Measurements from ENCODE around the gene IGFBP4.

The IGFBP4 gene

DNA sequence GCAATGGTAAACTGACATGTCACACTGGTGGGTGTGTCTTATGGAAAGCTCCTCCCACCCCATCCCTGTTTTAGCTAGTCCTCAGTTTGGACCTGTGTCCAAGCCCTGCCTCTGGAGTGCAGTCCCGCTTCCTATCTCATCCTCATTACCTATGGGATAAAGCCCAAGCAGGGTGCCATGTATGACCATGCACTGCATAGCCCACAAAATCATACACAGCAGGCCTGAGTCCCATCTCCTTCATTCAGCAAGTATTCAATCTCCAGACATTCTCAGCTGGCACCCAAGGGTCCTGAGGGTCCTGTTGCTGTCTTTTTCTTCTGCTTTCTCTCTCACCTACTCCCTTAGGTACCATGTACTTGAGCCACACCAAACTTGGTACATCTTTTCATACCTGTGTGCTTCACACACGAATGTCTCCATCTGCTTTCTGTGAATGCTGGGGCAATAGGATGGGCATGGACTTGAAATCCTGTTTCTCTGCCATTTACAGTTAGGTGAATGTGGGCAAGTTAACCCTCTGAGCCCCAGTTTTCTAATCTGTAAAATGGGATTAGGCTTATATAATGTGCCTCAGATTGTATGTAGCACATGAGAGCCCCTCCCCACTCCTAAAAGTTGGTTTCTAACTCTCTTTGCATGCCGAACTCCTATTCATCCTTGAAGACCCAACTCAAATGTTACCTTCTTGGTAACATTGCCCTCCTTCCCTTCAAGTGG lies 29.6 kb downstream of the IGFBP4 start:
- no peak for DNase-seq

DNA sequence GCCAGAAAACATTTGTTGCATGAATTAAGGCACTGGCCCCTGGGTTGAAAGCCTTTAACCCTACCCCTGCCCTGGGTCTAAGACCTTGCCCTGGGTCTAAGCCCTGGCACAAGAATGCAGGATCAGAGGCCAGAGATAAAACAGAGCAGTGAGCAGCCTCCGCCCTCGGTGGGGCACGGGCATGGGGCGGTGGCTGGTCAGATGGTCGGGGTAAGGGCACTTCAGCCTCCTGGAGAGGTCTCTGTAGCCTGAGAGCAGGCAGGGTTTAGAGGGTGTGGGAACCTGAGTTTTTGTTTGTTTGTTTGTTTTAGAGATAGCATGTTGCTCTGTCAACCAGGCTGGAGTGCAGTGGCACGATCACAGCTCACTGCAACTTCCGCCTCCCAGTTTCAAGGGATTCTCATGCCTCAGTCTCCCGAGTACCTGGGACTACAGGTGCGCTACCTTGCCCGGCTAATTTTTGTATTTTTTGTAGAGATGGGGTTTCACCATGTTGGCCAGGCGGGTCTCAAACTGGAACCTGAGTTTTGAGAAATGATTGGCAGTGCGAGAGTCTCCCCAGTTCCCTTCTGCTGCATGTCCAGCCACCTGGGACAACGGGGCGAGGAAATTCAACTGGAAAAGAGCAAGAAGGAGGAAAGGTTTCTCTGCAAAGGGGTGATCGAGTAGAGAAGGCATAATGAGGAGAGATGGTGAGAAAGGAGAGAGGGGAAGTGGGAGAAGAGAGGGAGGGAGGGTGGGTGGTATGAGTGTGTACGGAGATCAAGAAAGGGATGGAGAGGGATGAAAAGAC lies 30.5 kb downstream of the IGFBP4 start:
- DNase-seq, result no peak

DNA sequence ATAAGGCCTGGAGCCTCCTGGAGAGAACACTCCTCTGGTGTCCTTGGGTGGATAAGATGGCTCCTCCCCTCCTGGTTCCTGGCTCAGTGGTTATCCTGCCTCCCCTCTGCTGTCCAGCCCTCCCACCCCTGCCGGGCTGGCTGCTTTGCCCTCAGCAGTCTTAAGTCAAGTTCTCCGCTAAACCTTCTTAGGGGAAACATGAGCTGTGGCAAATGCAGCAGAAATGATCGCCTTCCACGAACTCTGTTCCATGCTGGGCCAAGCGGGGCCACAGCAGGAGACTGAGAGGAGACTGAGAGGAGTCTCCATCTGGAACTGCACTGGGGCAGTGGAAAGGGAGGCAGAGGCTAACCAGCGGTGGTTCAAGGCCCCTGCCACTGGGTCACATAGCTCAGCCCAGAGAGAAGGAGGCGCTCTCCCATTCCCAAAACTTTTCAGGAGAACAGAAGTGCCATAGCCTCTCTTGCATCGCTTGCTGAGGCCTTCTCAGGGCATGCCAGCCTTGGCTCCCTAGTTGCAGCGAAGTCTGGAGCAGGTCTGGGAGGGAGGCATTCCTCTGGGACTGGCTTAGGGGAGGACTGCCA lies 31.3 kb downstream of the IGFBP4 start:
- DNase-seq, result no peak

DNA sequence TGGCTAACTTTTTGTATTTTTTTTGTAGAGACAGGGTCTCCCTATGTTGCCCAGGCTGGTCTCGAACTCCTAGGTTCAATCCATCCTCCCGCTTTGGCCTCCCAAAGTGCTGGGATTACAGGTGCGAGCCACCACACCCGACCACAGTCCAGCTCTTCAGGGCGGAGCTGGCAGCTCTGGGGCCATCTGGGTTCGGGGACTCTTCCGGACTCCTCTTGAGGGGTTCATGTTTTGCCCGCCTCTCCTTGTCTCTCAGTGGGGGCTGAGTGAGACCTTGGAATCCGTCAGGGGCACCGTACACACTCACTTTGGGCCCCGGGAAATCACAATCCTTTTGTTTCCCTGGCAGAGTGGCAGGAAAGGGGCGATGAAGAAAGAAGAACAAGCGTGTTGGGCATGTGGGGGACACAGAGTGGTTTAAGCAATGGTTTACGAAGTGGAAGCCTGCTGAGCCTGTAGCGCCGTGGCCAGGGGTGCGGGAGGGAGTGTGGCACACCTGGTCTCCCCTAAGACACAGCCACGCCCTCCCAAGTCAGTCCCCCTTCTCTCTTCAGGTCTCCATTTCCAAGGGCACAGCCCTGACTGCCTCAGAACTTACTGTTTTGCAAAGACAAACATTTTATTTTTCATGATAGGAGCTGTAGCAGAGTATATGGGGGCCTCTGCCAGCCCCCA lies 32.1 kb downstream of the IGFBP4 start:
- DNase-seq, result no peak

DNA sequence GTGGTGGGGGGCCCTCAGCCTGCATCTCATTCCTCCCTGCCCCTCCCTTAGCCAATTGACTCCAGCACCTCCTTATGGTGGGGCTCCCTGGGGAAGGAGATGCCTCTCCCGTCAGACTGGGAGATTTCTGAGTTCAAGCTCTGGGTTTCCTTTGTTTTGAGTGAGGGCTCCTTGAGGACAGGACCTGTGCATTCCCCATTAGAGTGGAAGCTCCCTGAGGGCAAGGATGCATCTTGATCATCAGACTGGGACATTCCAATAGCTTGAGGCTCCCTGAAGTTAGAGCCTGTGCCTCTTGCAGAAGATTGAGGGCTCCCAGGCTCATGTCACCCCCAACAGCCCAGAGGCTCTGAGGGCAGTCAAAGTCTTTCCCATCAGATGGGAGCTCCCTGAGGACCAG lies 34.5 kb downstream of the IGFBP4 start:
- DNase-seq, result no peak

DNA sequence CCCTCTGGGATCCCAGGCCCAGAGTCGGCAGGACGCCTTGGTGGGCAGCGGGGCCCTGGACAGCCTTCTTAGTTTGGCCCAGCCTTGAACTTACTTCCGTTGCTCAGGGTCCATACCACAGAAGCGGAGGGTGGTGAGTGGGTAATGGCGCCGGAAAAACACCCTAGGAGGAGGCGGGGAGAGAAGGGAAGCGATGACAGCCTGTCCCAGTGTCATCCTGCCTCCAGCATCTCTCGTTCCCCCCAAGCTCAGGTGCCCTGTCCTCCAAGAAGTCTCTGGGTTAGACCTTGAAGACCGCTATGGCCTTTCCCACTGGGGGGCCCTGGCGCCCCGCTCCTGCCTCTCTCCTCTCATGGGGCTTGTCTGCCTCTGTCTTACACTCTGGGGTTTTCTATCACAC lies 35.2 kb downstream of the IGFBP4 start:
- no peak for DNase-seq

DNA sequence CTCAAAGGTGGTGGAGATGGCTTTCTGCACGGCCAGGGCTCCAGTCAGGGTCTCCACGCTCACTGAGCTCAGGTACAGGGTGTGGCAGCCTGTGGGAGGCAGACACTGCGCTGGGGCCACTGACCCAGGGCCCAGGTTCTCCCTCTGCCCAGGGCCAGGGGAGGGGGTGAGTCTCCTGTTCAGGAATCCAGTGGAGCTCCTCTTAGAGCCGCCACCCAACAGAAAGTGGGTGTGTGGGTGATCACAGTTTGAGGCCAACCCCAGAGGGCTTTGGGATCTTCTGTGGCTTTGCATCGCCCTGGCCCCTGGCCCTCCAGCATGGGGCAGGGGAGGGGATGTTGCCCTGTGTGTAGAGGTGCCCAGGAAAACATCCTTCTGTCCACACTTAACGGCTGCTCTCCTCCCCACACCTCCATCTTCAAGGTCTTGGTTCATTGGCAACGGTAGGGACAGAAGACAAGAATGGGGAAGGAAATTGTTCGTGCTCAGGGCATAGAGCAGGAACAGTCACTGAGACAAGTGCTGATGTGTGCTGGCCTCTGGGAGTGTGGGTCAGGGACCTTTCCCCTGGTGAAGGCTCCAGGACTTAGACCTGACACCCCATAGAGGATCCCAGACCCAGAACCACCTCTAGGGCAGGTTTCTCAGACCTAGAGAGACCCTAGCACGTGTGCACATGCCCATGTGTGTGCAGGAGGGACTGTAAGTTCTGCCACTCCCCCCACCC lies 36.7 kb downstream of the IGFBP4 start:
- no peak for DNase-seq

DNA sequence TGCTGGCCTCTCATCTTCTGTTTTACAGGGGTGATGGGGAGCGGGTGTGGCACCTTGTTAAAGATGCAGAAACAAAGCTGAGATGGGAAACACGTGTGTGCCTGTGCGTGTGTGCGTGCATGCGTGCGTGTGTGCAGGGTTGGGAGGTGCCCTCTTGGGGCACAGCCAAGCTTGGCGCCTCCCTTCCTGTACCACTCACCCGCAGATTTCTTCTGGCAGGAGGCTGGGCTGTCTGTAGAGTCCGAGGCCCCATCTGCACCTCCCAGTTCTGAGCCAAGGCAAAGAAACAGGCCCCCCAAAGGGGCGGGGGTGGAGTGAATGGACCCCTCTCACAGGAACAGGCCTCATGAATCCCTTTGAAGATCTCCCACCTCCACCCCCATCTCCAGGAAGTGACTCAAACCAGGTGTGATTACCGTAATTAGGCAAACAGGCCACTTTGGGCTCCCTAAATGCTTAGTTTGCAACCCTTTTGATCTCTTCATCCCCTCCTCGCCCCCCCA lies 37.3 kb downstream of the IGFBP4 start:
- DNase-seq, result no peak

DNA sequence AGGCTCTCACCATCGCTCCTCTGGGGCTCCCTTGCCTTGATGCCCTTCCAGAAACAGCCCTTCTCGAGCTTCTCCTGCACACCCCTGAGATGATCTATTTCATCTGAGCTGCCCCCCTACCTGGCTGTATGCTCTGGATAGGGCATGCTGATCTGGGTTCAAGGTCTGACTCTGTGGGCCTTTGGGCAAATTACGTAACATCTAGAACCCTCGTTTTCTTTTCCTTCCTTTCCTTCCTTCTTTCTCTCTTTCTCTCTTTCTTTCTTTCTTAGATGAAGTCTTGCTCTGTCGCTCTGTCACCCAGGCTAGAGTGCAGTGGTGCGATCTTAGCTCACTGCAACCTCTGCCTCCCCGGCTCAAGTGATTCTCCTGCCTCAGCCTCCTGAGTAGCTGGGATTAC lies 37.9 kb downstream of the IGFBP4 start:
- no peak for DNase-seq

DNA sequence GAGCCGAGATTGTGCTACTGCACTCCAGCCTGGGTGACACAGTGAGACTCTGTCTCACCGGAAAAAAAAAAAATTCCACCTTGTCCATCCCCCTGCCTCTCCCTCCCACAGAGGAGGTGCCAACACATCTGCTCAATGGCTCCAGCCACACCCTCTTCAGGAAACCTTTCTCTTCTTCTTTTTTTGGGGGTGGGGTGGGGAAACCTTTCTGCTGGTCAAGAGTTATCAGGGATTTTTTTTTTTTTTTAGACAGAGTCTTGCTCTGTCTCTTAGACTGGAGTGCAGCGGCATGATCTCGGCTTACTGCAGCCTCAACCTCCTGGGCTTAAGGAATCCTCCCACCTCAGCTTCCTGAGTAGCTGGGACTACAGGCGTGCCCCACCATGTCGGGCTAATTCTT lies 39.5 kb downstream of the IGFBP4 start:
- no peak for DNase-seq

DNA sequence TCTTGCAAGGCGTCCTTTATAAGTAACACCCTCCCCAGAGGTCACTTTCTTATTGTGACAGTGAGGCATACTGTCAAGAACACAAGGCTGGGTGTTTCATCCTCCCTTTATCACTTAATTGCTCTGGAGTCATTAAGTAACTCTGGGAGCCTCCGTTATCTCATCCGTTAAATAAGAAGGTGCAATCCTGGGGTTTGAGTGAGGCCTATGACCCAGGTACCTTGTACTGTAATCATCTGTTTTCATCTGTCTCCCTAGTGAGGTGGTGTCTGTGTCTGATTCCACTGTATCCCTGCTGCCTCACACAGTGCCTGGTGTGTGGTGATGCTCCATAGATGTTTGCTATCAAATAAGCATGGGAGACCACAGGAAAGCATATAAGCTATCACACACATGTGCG lies 40.4 kb downstream of the IGFBP4 start:
- DNase-seq, result no peak

DNA sequence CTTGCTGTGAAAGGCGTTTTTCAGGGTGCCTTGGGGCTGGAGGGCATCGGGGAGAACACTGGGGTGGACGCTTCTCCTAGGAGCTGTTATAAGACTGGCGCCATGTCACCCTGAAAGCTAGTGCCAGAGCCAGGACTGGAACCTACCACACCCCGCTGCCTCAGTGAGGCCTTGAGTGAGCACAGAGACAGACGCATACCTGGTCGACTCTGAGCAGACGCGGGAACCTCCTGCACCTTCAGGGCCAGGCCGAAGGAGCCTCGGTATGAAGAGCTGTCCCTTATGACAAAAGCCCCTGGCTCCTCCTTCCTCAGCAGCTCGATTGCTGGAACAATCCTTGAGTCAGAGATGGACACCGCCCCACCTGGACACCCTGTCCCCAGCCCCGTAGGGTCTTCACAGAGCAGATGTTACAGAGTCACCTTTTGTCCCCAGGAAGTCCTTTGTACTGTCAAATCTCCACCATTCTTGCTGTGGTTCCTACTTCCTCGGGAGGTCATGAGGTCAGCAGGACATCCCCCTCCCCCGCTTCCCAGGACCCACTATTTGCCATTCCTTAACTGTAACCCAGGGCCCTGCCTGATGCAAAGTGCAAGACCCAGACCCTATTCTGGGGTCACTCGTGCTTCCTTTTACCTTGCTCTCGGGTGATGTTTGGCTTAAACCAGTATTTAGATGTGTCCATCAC lies 41.2 kb downstream of the IGFBP4 start:
- DNase-seq, result no peak

DNA sequence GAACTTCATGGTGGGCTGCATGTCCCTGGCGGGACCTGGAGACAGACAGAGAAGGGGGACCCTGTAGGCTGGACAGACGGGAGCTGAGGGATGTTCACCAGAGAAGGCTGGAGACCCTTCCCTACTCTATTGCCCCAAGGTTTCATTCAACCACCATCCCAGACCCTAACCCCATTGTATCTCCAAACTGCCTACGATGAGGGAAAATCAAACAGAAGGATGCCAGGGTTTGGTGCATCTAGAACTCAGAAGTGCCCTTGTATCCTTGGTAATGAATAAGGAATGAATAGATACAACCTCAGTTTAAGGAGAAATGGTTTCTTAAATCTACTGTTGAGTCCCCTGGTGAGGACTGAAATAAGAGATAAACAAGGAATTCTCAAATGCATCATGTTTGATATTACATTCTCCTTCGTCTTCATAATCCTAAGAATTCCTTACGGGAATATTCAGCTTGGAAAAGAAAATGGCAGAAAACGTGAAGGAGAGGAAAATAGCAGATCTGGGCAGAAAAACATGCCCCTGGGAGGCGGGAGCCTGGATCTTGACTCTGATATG lies 41.8 kb downstream of the IGFBP4 start:
- no peak for DNase-seq

DNA sequence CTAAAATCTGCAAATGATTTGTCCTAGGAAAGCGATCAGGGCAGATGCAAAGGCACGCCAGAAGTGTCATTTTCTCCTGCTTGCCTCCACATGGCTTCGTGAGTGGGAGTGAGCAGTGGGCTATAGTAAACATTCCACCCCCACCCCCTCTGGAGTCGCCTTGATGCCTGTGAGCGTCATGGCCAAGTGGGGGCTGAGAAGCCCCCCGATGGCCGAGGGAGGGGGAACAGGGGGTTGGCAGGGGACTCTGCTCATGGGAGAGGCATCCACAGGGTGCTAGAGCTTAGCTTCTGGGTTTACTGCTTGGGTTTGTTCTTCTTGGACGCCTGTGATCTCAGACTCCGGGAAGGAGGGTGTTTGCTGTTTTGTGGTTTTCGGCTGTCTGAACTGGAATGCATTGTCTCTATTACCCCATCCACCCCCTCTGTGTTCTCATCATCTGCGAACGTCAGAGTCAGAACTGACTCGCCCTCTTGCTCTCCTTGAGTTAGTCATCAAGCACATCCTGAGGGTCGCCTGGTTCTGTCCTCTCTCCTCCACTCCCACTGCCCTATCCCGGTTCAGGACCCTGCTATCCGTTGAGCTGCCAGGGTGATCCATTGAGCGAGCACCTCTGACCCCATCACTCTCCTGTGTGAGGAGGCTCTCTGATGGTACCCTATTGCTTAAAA lies 42.7 kb downstream of the IGFBP4 start:
- no peak for DNase-seq

DNA sequence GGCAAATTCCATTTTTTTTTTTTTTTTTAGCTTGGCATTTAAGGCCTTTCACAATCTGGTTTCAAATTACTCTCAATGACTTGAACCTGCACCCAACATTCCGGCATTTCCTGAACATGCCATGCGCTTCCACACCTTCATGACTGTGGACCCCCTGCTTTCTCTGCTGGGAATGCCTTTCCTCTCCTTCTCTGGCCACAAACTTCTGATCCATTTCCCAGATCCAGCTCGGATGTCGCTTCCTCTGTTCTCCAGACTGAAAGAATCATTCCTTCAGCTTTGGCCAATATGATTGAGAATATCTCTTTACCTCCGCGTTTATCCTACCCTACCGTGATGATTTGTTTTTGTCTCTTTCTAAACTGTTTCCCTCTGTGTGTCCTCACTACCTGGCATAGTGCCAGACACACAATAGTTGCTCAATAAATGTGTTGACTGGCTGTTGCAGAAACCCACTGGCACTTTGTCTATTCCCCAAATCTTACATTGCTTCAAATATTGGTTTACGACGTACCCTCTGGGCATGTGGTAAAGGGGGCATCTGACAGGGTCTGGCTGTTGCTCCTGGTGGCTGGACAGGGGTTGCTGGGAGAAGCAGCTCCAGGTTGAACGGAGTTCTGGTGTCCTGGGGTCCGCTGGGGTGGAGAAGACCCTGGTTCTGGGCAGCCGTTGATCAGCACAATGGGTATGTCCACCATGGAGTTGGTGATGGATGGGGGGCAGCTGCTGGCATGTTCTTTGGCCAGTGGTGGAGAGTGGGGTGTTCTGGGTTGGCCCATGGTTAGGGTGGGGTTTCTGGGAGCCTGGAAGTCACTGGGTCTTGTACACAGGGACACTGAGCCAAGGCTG lies 43.5 kb downstream of the IGFBP4 start:
- no peak for DNase-seq

DNA sequence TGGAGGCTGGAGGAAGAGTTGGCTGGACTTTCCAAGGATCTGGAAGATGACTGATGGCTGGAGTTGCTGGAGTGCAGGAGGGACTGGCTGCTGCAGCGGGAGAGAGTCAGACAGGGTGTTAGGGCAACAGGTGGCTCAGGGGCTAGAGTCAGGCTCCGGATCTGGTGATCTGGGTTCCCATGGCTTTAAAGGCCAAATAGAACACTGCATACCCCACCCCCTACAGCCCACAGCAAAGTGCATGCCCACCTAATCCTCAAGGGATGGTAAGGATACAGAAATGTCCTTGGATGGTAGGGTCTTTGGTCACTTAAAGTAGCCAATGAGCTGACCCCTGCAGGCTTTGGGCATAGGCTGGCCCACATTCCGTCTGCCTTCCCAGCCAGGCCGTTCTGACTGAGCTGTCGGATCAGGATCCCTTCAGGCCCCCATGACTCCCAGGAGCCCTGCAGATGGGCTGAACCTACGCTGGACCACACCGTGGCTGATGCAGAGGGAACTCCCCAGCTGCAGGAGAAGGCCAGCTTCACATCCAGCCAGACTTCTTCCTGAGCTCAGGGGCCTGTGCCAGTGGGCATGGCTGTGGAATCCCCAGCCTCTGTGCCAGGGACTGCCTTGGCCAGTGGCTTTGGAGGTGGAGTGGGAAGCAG lies 44.2 kb downstream of the IGFBP4 start:
- DNase-seq, result no peak

DNA sequence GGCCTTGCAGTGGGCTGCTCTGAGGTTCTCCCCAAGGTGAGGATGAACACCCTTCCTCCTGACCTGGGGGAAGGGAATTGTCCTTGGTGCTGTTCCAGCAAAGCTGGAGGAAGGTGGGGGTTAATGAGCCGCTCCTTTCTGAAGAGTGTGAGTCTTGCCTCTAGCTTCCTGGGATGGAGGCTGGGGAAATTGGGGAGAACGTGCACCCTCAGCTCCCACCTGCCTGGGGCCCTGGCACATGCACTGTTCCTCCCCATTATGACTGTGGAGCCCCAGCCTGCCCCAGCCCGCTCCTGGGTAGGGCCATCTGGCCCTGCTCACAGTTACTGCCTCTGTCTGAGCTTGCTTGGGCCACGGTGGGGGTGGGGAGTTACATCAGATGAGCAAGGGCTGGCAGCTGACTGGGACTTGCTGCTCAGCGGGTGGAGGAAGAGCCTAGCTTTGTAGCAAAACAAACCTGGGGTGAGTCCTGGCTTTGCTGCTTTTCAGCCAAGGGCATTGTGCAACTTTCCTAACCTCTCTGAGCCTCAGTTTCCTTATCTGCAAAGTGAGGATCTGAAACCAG lies 47.1 kb downstream of the IGFBP4 start:
- DNase-seq, result peak; percentile 93

DNA sequence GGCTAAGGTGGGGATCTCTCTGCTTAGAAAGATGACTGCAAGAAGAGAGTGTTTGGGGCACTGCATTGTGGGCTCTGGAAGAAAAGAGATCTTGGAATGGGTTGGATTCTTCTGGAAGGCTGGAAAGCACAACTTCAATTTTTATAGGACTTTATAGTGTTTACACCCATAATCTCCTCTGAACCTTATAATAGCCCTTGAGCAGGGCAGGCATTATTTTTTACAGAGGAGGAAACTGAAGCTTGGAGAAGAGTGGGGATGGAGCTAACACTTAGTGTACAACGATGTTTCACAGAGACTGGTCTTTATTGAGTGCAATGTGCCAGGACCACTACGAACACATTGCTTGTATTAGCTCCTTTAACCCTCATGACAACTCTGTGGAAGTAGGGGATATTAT lies 47.7 kb downstream of the IGFBP4 start:
- DNase-seq, result no peak

DNA sequence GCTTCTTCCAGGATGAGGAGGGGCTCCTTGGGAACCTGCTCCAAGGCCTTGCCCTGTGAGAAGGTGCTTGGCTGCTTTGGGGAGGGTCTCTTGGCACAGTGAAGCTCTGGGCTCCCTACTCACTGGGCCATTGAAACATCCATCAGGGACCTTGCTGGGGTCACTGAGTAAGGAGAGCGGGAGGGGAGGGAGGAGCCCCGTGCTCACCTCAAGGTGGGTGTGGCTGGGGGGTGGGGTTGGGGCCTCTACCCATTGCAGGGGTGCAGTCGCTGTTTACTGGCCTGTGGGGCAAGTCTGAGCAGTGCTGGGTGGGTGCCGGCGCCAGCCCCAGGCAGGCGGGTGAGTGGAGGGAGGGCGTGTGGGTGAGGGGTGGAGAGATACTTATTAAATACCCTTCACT lies 48.2 kb downstream of the IGFBP4 start:
- DNase-seq, result peak; percentile 54

Measured in NCI-H2171 (cell line).